Measurements from ENCODE around the gene ACSF3.
"Not testable (repeated sequence)": the region's sequence is repeated elsewhere in the genome, so short reads cannot be mapped to it uniquely, and the experiment has no call there.

The ACSF3 gene

DNA sequence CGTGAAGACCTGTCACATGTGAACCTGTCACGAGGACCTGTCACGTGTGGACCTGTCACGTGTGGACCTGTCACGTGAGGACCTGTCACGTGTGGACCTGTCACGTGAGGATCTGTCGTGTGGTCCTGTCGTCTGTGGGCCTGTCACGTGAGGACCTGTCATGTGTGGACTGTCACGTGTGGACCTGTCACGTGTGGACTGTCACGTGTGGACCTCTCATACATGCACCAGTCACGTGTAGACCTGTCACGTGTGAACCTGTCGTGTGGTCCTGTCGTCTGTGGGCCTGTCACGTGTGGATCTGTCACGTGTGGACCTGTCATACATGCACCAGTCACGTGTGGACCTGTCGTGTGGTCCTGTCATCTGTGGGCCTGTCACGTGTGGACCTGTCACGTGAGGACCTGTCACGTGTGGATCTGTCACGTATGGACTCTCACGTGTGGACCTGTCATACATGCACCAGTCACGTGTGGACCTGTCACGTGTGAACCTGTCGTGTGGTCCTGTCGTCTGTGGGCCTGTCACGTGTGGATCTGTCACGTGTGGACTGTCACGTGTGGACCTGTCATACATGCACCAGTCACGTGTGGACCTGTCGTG, 19.5 kb upstream of the ACSF3 start:
- not testable (repeated sequence) for DNase-seq

DNA sequence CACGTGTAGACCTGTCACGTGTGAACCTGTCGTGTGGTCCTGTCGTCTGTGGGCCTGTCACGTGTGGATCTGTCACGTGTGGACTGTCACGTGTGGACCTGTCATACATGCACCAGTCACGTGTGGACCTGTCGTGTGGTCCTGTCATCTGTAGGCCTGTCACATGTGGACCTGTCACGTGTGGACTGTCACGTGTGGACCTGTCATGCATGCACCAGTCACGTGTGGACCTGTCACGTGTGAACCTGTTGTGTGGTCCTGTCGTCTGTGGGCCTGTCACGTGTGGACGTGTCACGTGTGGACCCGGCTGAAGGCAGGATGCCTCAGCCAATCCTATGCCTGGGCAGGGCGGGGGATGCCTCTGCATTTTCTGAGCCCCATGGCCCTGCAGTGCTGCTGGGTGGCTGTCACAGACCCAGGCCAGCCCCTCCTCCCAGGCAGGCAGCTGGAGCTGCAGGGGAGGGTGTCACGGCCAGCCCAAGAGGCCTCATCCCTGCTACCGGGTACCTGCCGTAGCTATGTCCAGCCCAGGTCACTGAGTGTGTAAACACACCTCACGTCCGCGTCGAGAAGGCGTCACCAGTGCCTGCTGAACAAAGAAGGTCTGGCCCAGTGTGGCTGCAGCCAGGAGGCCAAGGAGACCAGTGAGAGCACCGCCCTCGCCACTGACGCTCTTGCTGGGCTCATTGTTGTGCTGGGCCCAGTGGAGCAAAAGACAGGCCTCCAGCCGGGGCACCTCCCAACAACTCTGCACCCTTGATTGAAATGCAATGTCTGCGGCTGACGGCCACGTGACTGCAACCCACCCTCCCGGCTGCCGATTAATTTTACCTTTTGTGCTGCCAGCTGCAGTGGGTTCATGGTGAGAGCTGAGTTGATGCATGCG, 18.6 kb upstream of the ACSF3 start:
- DNase-seq = no peak

- DNase-seq = no peak
Measured at GRCh38 chr16:89076159-89076558, 17.5 kb upstream of the ACSF3 start.

DNA sequence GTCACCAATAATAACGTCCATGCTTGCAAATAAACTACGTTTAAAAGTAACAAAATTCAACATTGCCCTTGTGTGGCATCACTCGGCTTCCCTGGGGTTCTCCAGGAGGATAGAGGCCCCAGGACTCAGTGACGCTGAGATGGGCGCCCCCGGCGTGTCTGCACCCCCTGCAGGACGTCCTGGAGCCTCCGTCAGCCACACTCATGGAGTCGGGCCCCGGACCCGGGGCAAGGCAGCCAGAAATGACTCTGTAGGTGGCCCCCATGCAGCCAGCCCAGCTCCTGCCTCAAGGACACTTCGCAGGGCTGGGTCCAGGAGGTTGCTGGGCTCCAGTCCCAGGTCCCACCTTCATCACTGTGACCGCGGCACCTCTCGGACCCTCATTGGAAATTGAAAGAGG, 16.6 kb upstream of the ACSF3 start:
- no peak for DNase-seq

DNA sequence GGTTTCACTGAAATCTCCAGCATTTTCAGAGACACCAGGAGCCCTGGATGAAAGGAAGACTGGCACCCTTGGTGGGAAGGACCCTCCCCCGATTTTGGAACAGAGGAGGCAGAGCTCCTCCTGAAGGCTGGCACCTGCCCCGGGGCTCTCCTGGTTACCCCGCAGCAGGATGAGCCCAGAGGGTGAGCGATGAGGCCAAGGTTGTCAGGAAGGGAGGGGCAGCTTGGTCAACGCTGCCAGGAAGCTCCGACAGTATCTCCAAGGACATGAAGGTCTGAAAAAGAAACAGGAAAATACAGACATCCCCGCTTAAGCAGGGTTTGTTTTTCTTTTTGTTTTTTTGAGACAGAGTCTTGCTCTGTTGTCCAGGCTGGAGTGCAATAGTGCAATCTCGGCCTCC, 15.5 kb upstream of the ACSF3 start:
- no peak for DNase-seq

DNA sequence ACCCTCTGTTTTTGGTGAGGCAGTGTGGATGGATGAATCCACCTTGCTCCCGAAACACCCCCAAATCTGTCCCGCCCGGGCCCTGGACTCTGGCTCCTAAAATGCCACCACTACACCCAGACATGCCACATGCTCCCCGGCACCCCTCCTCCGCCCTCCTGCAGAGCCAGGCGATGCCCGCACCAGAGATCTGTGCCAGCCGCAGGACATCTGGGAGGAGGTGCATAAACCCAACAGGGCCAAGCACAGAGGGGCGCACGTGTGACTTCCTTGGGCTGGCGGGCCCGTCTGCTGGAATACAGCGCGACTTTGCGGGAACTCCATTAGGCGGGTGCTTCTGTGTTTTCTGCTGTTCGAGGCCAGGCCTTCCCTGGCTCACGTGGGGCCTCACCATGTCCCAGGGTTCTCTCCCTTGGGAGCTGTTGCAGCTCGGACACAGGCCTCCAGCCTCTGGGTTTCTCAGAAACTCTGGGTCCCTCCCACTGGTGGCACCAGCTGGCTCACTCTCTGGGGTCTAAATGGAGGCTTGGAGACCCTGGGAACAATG, 14.1 kb upstream of the ACSF3 start:
- DNase-seq = no peak

DNA sequence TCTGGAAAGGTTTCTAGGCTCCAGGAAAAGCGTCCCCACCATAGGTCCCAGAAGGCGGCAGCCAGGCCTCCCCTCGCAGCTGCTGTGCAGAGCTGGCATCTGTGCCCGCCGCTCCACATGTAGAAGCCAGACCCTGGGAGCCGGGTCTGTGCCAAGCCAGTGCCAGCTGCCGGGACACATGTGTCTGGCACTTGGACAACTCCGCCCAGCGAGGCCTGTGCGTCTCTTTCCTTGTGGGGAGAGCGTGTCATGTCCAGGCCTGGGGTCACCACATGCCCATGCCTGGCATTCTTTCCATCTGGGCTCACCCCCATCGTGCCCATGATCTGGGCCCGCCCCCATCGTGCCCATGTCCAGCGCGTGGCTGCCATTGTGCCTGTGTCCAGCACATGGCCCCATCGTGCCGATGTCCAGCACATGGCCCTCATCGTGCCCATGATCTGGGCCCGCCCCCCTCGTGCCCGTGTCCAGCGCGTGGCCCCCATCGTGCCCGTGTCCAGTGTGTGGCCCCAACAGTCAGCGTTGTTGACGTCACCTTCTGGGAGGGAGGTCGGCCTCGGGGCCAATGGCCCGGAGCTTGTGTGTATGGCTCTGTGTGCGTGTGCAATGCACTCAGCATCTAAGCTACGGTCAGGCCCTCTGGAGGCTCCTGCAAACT, 13.3 kb upstream of the ACSF3 start:
- no peak for DNase-seq

GRCh38 chr16:89081556-89081955, 12.1 kb upstream of the ACSF3 start:
- DNase-seq = no peak

DNA sequence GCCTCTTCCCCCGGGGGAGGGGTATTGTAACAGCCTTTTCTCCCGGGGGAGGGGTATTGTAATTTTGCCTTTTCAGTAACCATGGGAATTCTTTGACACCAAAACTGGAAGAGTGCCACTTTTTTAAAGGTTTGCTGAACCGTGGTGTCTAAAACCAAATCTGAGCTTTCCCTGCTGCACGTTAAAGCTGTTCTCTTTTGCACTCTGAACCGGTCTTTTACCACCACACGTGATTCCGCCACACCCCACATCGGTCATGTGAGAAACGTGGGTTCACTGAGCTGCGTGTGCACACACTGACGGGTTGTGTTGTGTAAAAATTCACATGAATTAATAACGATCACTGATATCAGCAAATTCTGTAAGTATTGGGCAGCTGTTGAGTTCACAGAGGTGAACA, 9.2 kb upstream of the ACSF3 start:
- DNase-seq = no peak

DNA sequence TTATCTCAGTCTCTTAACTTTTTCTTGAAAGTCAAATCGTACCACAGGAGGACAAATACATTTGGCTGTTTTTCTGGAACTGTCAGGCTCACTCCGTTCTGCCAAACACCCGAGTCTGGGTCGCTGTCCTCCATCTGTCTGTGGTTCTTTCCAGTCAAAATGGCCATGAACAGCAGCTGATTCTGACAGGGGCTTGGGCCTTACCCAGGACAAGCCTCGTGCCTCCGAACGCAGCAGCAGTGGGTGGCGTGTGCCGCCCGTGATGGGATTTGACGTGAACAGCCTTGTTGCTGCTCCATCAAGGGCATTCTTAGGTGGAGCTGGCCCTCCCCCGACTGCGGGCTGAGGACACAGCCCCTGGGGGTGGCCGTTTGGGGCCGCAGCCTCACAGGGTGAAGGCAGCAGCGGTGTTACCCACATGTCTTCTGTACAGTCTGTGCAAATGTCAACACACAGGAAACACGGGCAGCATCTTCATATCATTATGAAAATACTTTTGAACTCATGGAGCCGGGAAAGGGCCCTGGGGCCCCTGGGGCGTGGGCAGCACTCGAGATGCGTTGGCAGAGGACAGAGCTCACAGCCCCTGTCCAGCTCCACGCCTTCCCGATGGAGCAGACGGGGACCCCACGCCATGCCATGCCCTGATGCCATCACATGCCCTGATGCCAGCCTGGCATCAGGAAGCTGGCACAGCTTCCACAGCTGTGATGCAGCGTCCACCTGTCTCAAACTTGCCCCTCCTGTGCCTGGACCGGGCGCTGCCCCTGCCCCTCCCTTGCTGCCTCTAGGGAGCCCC, 8.6 kb upstream of the ACSF3 start:
- no peak for DNase-seq

DNA sequence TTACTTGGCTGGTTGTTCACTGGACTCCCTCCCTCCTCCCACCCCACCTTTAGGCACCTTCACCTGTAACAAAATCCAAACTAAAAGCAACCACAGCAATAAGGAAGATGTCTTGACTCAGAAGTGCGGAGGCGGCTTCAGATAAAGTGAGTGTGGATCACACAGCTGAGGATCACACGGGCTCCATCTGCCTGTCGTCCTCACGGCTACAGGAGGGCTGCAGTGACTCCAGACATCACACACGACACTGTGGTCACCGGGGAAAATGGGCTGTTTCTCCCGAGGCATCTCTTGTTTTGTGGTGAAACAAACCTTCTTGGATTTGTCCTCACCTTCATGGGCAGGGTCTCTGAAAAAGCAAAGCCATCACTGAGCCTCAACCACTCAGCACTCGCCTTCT, 7.9 kb upstream of the ACSF3 start:
- no peak for DNase-seq

- DNase-seq = no peak
Measured at GRCh38 chr16:89087922-89088497, 5.6 kb upstream of the ACSF3 start.

GRCh38 chr16:89089120-89089519, 4.5 kb upstream of the ACSF3 start:
- DNase-seq = no peak

GRCh38 chr16:89090182-89090630, 3.4 kb upstream of the ACSF3 start:
- no peak for DNase-seq

DNA sequence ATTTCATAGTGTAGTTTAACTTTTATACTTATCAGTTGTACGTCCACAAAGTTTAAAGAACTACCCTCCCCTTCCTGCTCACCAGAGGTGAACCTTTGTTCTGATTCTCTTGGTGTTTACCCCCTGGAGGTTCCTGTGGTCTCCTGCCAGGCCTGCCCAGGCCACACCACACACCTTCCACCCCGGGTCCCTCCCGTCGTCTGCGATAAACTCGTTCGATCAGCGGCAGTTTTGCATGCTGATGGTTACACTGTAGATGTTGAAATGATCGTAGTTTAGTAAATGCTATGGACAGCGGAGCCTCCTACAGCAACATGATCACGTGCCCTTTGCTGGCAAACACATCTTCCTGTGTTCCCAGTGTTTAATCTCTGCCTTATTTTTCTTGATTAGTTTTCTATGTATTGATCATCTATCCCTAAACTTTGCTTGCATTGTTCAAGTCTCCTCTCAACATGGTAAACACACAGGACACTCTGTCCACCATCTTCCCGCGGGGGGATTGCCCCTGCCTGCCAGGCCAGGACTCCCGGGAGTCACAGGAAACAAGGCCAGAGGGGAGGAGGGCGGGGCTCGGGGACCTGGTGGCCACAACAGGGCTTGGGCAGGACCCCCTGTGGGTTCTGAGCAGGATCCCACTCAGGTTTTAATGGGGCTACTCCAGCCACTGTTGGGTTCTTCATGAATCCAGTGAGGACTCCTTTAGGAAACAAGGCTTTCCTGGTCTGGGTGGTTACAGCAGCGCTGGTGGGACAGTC, 2.8 kb upstream of the ACSF3 start:
- DNase-seq = no peak

DNA sequence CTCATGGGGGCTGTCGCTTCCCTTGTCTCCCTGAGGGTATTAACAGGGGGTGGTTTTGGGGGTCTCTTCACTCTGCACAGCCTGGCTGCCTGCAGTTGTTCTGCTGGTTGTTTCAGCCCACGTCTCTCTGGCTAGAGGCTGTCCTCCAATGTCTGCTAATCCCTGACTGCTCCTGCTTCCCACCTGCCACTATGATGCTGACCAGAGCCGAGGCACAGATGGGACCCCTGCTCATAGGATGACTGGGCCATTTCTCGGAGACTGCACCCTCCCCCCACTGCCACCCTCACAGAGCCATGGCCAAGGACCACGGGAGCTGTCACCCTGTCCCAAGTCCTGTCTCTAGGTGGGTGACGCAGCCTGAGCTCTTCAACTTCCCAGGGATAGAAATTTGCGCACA, 1.6 kb upstream of the ACSF3 start:
- no peak for DNase-seq

GRCh38 chr16:89093252-89093601, 425 bp upstream of the ACSF3 start:
- not testable (repeated sequence) for DNase-seq

DNA sequence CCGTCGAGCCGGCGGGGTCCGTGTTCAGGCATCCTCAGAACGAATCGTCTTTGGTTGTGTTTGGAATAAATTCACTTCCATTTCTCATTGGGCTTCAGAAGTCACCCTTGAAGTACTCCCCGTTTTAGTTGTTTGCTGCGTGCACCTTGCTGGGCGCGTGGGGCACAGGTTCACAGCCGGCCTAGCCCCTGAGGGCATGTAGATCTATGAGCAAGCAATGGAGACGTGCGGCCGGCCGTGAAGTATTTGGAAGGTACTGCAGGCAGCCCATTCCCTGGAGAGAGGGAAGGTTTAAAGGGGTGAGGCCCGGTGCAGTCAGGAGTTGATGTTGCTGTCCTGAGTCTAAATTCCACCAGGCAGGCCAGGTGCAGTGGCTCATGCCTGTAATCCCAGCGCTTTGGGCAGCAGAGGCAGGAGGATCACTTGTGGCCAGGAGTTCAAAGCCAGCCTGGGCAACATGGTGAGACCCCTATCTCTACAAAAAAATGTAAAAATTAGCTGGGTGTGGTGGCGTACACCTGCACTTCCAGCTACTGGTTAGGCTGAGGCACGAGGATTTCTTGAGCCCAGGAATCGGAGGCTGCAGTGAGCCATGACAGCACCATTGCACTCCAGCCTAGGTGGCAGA, 714 bp downstream of the ACSF3 start:
- no peak for DNase-seq

- DNase-seq = no peak
Measured at GRCh38 chr16:89094880-89095258, 1.2 kb downstream of the ACSF3 start.

- DNase-seq = no peak
Measured at GRCh38 chr16:89095491-89095951, 1.9 kb downstream of the ACSF3 start.

DNA sequence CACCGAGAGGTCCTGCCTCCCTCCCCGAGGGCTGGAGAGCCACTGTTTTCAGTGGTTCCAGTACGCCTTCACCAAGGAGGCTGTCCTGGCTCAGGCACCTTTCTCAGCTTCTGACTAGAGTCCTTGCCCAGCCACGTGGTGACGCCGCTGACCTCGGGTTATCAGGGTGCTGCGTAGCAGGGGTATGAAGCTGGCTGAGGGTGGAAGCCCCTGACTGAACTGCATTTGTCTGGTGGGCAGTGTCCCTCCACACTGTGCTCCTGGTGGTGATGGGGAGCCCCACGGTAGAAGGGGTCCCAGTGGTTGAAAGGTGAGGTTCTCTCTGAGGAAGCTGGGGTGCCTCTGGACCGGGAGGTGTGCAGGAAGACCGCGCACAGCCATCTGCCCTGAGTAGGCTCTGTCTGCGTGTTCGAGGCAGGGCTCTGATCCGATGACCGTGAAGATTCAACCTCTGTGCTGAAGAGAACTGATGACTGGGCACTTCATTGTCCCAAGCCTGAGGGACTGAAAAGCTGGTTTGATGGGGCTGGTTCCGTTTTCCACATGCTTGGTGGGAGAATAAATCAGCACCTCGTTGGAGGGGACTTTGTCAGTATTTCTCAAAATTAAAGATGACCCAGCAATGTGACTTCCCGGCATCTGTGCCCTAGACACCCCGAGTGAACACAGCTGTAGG, 2.5 kb downstream of the ACSF3 start:
- no peak for DNase-seq

Data from stimulated activated CD4-positive, alpha-beta T cell treated with anti-CD3 and anti-CD28 coated beads, Interleukin-4, amount 100 ng/mL, for 4 hours (primary cell).